MCF 10A (cell line): Measurements from ENCODE around the gene CFAP47. TPM values are rescaled to one million over a fixed set of nuclear protein-coding genes. Genes with fewer than 3 reads are reported as not detected.

ENCODE experiments used
- BruUV-seq: library from RNA; stranded (reverse); fragments of 400-500 nt; replicated peaks from 2 replicates; lab custom pipeline; 2021; lab: Mats Ljungman, UMichigan
- CTCF ChIA-PET: fragments of 300-600 bp; sonication (Branson Sonifier 250); formaldehyde crosslinking; extraction: SDS; loops from one replicate; lab custom pipeline; 2021; ENCODE audit warnings: antibody characterized with exemption, inconsistent platforms; lab: Yijun Ruan, JAX
- POLR2A ChIA-PET: fragments of 300-600, 350-650 bp; sonication (Branson Sonifier 250); formaldehyde crosslinking; extraction: SDS; loops from one replicate; lab custom pipeline; 2020; ENCODE audit warnings: antibody characterized with exemption, inconsistent platforms; lab: Yijun Ruan, JAX
- DNase-seq: peaks from one replicate; pipeline ENCODE4 v3.0.0-alpha.2; 2018; ENCODE audit not compliant: unreplicated experiment
- H3K27ac Mint-ChIP-seq: one replicate; pipeline ENCODE4 v1.8.0; 2022; ENCODE audit warnings: mild to moderate bottlenecking, low read depth, mixed read lengths; ENCODE audit not compliant: unreplicated experiment
- H3K27me3 Mint-ChIP-seq: one replicate; pipeline ENCODE4 v1.8.0; 2022; ENCODE audit warnings: mixed read lengths; ENCODE audit not compliant: insufficient read depth, unreplicated experiment
- H3K36me3 Mint-ChIP-seq: one replicate; pipeline ENCODE4 v1.8.0; 2022; ENCODE audit warnings: mild to moderate bottlenecking, moderate library complexity, mixed read lengths; ENCODE audit not compliant: insufficient read depth, unreplicated experiment
- H3K4me1 Mint-ChIP-seq: one replicate; pipeline ENCODE4 v1.8.0; 2022; ENCODE audit warnings: mixed read lengths; ENCODE audit not compliant: insufficient read depth, unreplicated experiment
- H3K4me3 Mint-ChIP-seq: one replicate; pipeline ENCODE4 v1.8.0; 2022; ENCODE audit warnings: mild to moderate bottlenecking, moderate library complexity, mixed read lengths; ENCODE audit not compliant: unreplicated experiment
- H3K9me3 Mint-ChIP-seq: one replicate; pipeline ENCODE4 v1.8.0; 2022; ENCODE audit warnings: mixed read lengths; ENCODE audit not compliant: unreplicated experiment
- CTCF ChIP-seq: fragments of 200-600 bp; IDR thresholded peaks from one replicate; pipeline ENCODE4 v1.8.0; 2022; ENCODE audit warnings: antibody characterized with exemption, mild to moderate bottlenecking; ENCODE audit not compliant: unreplicated experiment
- intact Hi-C: fragments of 100-400 bp; cut with micrococcal nuclease; formaldehyde crosslinking; loops from 2 replicates; pipeline ENCODE4 v1.14.1; 2022
- total RNA-seq: library from RNA; stranded (reverse); gene quantifications from 2 replicates; pipeline ENCODE4 v1.2.3, GENCODE V29; 2022

Gene CFAP47
- total RNA-seq, 1 experiment from 2014 or later: not detected

GRCh38 chrX:36102425-36102824 is 182.9 kb downstream of the CFAP47 start:
- ChIA-PET CTCF (no interaction called here), POLR2A (no interaction called here)
- Mint-ChIP-seq H3K27ac (no peak overlapping the region), H3K4me1 (no peaks in the 10 kb centered on the region), H3K9me3 (no peaks in the 10 kb centered on the region), H3K27me3 (no peaks in the 10 kb centered on the region), H3K36me3 (no peaks in the 10 kb centered on the region), H3K4me3 (no peak overlapping the region)
- no TSS peak for BruUV-seq
- intact Hi-C loops: no loop called here
- no peak for TF ChIP-seq CTCF
- DNase-seq: no peak

- H3K9me3 Mint-ChIP-seq: peaks cover 19% of the 10 kb centered on the region
- no peak overlapping the region for H3K4me3 Mint-ChIP-seq
- no peaks in the 10 kb centered on the region for H3K27me3 Mint-ChIP-seq
- no peaks in the 10 kb centered on the region for H3K4me1 Mint-ChIP-seq
- DNase-seq: no peak
- H3K27ac Mint-ChIP-seq: no peak overlapping the region
- no TSS peak for BruUV-seq
- ChIA-PET POLR2A (no interaction called here), CTCF (no interaction called here)
- H3K36me3 Mint-ChIP-seq: no peaks in the 10 kb centered on the region
- TF ChIP-seq CTCF: no peak
- intact Hi-C loops: no loop called here
Observed at GRCh38 chrX:36116222-36116621, 196.7 kb downstream of the CFAP47 start.

- Mint-ChIP-seq H3K27ac (no peak overlapping the region), H3K27me3 (no peaks in the 10 kb centered on the region), H3K36me3 (no peaks in the 10 kb centered on the region), H3K4me1 (no peaks in the 10 kb centered on the region), H3K4me3 (no peak overlapping the region), H3K9me3 (no peaks in the 10 kb centered on the region)
- ChIA-PET CTCF (no interaction called here), POLR2A (interaction anchor here (0.7 kb wide), 1 partner anchor 1229 kb away, joined by 4 read pairs; no protein-coding TSS in a partner anchor)
- no peak for TF ChIP-seq CTCF
- DNase-seq: no peak
- BruUV-seq: no TSS peak
- intact Hi-C loops: no loop called here
Observed at GRCh38 chrX:36159254-36159653, 239.7 kb downstream of the CFAP47 start.

GRCh38 chrX:36160081-36160480 is 240.5 kb downstream of the CFAP47 start:
- Mint-ChIP-seq H3K36me3 (no peaks in the 10 kb centered on the region), H3K27me3 (no peaks in the 10 kb centered on the region), H3K4me1 (no peaks in the 10 kb centered on the region), H3K27ac (no peak overlapping the region), H3K9me3 (no peaks in the 10 kb centered on the region), H3K4me3 (no peak overlapping the region)
- BruUV-seq: no TSS peak
- no peak for TF ChIP-seq CTCF
- no peak for DNase-seq
- ChIA-PET POLR2A (no interaction called here), CTCF (no interaction called here)
- intact Hi-C loops: no loop called here
